HG02970 (cell line): ENCODE measurements around the gene RARA.

Experiments used
- ATAC-seq: cut with Tn5 transposase; IDR thresholded peaks from one replicate; pipeline ENCODE4 v1.9.1; 2021; ENCODE audit warnings: mild to moderate bottlenecking, moderate library complexity, moderate number of reproducible peaks; ENCODE audit not compliant: unreplicated experiment, low FRiP score

Gene RARA

DNA sequence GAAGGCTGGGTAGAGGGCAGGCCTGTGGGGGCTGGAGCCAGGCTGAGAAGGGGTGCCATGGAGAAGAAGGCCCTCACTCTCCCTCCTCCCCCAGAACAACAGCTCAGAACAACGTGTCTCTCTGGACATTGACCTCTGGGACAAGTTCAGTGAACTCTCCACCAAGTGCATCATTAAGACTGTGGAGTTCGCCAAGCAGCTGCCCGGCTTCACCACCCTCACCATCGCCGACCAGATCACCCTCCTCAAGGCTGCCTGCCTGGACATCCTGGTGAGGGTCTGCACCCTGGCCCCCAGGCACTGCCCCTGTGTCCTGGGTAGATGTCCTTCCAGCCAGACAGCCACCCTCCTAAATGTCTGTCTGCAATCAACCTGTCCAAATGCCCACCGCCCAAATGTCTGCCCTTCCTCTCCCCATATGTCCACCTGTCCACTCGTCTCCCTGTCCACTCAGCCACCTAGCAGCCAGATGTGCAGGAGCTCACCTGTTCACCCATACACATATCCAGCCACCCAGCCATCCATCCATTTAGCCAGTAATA is 43.3 kb downstream of the RARA start:
- no peak for ATAC-seq

DNA sequence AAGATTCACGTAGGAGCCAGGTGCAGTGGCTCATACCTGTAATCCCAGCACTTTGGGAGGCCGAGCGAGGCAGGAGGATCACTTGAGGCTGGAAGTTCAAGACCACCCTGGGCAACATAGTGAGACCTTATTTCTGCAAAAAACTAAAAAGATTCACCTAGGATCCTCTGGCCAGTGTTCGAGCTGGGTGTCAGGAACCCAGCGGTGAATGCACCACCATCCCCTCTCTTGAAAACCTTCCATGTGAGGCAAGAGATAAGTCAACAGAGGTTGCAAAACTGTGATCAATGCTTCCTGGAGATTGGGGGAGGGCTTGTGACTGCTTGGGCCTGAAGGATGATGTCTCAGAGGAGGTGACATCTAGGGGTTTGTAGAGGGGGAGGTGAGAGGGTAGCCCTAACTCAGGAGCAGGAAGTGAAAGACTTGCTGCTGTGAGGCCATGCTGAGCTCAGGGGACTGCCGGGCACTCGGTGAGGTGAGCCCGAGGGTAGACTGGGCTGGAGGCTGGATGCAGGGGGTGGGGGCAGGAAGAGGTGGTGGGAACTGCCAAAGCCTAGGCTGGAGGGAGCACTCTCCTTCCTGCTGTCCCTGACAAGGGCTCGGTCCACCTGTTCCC is 43.9 kb downstream of the RARA start:
- ATAC-seq: no peak

- no peak for ATAC-seq
Measured at GRCh38 chr17:40354221-40355122, 45.5 kb downstream of the RARA start.

DNA sequence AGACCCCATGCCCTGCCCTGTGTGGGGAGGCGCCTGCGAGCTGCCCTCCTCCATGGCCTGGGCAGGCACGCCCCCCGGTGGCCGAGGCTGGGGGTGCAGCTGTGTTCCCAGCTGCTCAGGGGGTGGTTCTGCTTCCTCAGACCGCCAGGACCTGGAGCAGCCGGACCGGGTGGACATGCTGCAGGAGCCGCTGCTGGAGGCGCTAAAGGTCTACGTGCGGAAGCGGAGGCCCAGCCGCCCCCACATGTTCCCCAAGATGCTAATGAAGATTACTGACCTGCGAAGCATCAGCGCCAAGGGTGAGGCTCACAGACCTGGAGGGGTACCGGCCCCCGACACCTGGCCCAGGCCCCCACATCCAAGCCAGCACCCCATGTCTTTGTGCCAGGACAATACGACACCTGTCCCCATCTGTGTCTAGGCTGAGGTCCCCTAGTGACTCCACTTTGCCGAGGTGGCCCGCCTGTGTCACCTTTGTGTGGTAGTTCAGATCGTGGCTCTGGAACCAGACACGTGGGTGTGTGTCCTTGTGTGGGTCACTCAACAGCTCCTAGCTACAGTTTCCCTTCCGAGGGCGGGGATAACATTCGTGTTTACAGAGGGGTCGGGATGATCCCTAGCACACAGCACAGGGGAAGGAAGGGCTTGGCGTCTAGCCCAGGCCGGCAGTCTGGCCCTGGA is 46.3 kb downstream of the RARA start:
- no peak for ATAC-seq

DNA sequence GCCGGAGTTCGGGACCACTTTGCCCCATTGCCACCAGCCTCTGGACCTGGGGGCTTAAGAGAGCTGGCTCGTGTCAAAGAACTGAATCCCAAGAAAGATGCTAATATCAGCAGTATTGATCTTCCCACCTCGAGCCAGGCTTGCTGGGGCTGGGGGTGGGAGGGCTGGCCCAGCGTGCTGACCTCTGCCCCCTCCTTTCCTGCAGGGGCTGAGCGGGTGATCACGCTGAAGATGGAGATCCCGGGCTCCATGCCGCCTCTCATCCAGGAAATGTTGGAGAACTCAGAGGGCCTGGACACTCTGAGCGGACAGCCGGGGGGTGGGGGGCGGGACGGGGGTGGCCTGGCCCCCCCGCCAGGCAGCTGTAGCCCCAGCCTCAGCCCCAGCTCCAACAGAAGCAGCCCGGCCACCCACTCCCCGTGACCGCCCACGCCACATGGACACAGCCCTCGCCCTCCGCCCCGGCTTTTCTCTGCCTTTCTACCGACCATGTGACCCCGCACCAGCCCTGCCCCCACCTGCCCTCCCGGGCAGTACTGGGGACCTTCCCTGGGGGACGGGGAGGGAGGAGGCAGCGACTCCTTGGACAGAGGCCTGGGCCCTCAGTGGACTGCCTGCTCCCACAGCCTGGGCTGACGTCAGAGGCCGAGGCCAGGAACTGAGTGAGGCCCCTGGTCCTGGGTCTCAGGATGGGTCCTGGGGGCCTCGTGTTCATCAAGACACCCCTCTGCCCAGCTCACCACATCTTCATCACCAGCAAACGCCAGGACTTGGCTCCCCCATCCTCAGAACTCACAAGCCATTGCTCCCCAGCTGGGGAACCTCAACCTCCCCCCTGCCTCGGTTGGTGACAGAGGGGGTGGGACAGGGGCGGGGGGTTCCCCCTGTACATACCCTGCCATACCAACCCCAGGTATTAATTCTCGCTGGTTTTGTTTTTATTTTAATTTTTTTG is 47.1 kb downstream of the RARA start:
- no peak for ATAC-seq

- no peak for ATAC-seq
Measured at GRCh38 chr17:40356990-40357881, 48.3 kb downstream of the RARA start.

DNA sequence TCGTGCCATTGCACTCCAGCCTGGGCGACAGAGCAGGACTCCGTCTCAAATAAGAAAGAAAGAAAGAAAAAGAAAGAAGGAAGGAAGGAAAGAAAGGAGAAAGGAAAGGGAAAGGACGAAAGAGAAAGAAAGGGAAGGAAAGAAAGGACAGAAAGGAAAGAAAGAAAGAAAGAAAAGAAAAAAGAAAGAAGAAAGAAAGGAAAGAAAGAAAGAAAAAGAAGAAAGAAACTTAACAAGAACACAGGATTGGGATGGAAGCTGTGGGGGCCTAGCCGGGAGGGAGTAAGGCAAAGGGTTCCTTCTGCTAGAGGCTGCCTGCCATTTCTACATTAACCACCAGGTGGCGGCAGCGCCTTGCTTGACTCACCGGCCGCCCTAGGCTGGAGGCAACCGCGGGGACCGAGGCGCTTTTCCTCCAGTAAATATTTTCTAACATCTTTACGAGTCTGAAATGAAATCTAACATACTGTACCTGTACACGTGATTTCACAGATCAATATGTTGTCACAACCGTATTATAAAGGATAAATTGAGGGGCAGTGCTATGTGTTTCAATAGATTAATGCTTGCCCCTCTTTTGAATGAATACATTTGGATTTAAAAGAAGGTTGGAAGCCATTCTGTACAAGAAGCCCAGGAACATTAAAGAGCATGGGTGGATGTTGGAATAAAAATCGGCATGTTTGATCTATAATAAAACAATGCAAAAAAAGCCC is 49.5 kb downstream of the RARA start:
- no peak for ATAC-seq

DNA sequence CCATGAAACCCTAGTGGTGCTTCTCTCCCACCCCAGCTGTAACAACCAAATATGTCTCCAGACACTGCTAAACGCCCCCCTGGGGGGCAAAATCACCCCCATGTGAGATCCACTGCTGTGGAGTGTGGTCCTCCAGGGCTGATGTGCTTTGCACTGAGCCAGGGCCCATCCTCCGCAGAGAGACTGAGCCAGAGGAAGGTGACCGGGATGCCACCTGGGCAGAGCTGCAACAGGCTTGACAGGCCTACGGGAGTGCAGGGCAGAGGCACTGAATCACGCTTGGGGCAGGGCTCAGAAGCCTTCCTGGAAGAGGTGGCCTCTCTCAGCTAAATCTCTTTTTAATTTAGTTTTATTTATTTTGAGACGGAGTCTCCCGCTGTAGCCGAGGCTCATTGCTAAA is 51.1 kb downstream of the RARA start:
- ATAC-seq: no peak

- ATAC-seq: no peak
Measured at GRCh38 chr17:40361063-40361924, 52.3 kb downstream of the RARA start.

DNA sequence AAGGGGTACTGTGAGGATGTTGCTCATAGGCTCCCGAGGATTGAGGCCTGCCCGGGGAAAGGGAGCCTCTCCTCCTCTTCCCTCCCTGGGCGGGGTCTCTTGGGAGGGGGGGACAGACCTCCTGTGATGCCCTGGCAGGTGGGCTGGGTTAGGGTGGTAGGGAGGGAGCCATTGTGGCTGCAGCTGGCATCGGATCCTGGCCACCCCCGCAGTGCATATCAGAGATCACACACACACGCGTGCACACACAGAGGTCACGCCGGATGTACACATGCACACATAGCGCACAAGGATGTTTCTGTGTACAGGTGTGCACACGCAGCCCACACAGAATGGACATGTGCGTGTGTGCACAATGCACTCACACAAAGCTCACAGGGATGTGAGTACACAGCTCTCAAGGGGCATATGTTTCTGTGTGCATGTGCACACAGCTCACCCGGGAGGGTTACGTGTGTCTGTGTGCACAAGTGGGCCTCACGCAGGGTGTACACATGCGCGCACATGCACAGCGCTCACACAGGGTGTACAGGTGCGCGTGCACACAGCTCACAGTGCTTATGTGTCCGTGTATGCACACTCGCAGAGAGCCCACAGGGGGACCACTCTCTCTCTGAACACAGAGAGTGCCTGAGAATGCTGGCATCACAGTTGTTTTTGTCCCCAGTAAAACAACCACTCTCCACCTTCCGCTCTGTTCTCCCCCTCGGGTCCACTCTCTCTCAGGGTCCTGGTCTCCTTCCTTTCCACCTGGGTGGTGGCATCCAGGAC is 53.1 kb downstream of the RARA start:
- no peak for ATAC-seq

DNA sequence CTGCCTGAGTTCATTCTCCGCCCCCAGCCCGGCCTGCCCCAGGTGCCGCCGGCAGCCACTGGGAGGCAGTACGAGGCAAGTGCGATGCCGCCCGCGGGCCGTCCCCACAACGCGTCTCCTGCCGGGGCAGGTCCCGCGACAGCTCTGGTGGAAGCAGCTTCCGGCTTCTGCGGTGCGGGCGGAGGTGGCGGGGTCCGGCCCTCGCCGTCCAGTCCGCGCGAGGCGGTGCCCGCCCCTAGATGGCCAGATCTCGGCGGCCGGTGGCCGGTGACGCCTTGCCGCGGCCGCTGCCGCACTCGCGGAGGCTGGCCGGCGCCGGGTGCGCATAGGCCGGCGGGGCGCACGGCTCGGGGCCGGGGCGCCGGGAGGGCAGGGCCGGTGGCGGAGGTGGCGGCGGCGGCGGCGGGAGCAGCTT is 53.7 kb downstream of the RARA start:
- ATAC-seq: peak; percentile 53

DNA sequence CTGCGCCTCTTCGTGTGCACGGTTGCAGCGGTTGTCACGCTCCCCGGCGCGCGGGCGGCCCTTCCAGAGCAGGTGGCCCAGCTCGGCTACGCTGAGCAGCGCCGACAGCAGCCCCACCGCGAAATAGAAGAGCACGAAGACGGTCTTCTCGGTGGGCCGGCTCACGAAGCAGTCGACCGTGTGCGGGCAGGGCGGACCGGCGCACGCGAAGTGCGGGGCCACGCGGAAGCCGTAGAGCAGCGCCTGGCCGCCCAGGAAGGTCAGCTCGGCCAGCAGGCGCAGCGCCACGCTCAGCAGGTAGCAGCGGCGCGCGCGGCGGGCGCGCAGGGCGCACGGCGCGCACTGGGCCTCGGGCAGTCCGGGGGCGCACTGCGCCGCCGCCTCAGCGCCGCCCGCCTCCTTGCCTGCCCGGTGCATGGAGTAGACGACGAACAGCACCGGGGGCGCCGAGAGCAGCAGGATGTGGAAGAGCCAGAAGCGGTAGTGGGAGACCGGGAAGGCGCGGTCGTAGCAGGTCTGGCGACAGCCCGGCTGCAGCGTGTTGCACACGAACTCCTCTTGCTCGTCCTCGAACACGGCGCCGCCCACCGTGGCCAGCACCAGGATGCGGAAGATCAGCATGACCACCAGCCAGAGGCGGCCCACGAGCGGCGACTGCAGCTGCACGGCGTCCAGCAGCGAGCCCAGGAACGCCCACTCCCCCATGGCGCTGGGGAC is 54.3 kb downstream of the RARA start:
- peak; percentile 2 for ATAC-seq

DNA sequence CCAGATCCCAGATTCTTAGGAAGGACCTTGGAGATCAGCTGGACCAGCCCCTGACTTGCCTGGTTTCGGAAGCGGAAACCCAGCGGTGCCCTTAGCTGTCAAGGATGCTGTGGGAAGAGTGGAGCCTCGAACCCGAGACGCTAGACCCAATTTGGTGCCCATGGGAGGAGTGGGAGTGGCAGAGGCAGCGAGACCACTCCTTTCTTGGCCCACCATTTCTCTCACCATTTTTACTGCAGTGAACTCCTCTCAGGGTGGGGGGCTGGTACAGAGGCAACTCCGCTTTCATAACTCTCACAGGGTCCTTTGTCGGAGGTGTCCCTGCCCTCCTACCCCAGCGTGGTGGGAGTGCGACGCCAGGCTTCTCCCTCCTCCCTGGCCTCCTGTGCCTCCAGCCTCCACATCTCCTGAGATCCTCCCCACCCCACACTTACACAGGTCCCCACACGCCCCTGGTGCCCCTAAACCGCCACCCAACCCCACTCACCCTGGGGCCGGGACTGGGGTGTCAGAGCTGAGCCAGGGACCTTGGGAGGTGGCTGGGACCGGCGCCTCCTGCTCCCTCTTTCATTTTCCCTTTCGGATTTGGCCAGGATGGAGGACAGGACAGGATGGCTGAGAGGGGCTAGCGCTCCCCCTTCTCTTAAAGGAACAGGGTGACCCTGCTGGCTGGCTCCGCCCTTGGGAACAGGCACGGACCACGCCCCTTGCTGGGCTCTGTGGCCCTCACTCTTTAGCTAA is 55.3 kb downstream of the RARA start, which contains the start of gene GJD3:
TSS of gene GJD3 (minus strand) at position 617 of the 741 bp plus-strand sequence. CDS start 922 bp downstream, outside the sequence.
- ATAC-seq: no peak

DNA sequence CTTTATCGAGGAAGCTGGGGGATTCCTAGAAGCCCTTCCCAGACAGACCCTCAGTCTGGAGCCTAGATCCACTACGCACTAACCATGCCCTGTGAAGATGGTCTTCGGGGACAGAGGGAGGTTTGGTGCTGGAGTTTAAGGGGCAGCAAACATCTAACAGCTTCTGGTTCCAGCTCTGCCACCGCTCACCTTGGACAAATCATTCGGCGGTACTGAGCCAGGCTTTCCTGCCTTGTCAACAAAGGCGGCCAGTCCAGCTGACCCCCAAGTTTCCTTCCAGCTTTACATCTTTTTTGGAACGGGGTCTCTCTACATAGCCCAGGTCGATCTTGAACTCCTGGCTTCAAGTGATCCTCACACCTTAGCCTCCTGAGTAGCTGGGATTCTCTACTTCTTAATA is 55.9 kb downstream of the RARA start:
- no peak for ATAC-seq
